ENCODE data around the gene FBXO31.

- TF ChIP-seq CTCF (IDR thresholded peaks at IDR 0.05) (no peak), POLR2A (IDR thresholded peaks at IDR 0.05) (no peak)
These were observed 63.5 kb downstream of the FBXO31 start for GRCh38 chr16:87319997-87320491.
